GM13977 (cell line): ENCODE results near the gene ZFR2.
A peak's percentile ranks its signal among the peaks of the same experiment; 100 is the strongest.

Source experiments
- DNase-seq: peaks from one replicate; pipeline ENCODE4 v3.0.0; 2012; ENCODE audit warnings: low spot score
- CTCF ChIP-seq: IDR thresholded peaks from 2 replicates; pipeline ENCODE4 v1.5.1; 2012; ENCODE audit warnings: mild to moderate bottlenecking, control low read depth; ENCODE audit not compliant: insufficient read depth; ENCODE audit errors: extremely low read depth, missing control alignments
- in situ Hi-C: fragments of 300-500 bp; cut with MboI; formaldehyde crosslinking; loops from one replicate; pipeline ENCODE4 v1.12.0; 2022; ENCODE audit warnings: low sequenced_read_pairs, low pct_unique_long_range_greater_than_20kb, mixed read lengths, inconsistent platforms; ENCODE audit not compliant: unreplicated experiment

Gene ZFR2

GRCh38 chr19:3823350-3823713, 45.5 kb downstream of the ZFR2 start:
- DNase-seq: no peak
- in situ Hi-C loops: no loop called here
- no peak for TF ChIP-seq CTCF

GRCh38 chr19:3822683-3823349, 46.0 kb downstream of the ZFR2 start:
- DNase-seq: no peak
- in situ Hi-C loops: no loop called here
- no peak for TF ChIP-seq CTCF

GRCh38 chr19:3821857-3822364, 46.9 kb downstream of the ZFR2 start:
- peak; percentile 94 for DNase-seq
- TF ChIP-seq CTCF: peak; percentile 97
- in situ Hi-C loops: no loop called here

GRCh38 chr19:3821156-3821555, 47.7 kb downstream of the ZFR2 start:
- in situ Hi-C loops: no loop called here
- TF ChIP-seq CTCF: no peak
- no peak for DNase-seq

GRCh38 chr19:3819989-3820388, 48.8 kb downstream of the ZFR2 start:
- TF ChIP-seq CTCF: no peak
- in situ Hi-C loops: no loop called here
- DNase-seq: no peak

GRCh38 chr19:3818918-3819317, 49.9 kb downstream of the ZFR2 start:
- in situ Hi-C loops: no loop called here

More at GRCh38 chr19:3818918-3819317, 49.9 kb downstream of the ZFR2 start:
- no peak for TF ChIP-seq CTCF
- DNase-seq: no peak
